HL-60 (cell line): ENCODE data around the gene GPATCH4.

Source experiments
- POLR2AphosphoS5 ChIP-seq: IDR thresholded peaks from 2 replicates; pipeline ENCODE4 v1.6.1; 2012; ENCODE audit warnings: low read depth
- TF ChIP-seq, protein P1 (sequence below): IDR thresholded peaks from one replicate; pipeline ENCODE4 v1.5.1; 2011; ENCODE audit warnings: low read length, control low read depth, inconsistent platforms; ENCODE audit not compliant: insufficient read depth

DNA sequence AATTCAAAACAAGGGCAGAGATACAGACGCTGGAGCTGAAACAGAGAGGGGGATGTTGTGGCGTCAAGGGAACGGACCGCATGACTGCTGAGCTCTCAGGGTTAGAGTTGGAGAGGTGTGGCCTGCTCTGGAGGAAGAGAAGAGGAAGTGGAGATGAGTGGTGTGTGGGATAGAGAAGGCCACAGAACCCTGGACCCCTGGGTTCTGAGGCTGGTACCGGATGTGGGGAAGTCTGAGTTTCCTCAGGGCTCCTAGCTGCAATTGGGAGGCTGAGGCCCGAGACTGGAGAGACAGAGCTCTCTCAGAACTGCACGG is 42.5 kb upstream of the GPATCH4 start:
- TF ChIP-seq, protein P1, sequence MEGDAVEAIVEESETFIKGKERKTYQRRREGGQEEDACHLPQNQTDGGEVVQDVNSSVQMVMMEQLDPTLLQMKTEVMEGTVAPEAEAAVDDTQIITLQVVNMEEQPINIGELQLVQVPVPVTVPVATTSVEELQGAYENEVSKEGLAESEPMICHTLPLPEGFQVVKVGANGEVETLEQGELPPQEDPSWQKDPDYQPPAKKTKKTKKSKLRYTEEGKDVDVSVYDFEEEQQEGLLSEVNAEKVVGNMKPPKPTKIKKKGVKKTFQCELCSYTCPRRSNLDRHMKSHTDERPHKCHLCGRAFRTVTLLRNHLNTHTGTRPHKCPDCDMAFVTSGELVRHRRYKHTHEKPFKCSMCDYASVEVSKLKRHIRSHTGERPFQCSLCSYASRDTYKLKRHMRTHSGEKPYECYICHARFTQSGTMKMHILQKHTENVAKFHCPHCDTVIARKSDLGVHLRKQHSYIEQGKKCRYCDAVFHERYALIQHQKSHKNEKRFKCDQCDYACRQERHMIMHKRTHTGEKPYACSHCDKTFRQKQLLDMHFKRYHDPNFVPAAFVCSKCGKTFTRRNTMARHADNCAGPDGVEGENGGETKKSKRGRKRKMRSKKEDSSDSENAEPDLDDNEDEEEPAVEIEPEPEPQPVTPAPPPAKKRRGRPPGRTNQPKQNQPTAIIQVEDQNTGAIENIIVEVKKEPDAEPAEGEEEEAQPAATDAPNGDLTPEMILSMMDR: no peak
- no peak for TF ChIP-seq POLR2AphosphoS5
